HG02938 (cell line): Measurements from ENCODE around the gene TSPAN11.

Source experiments
- ATAC-seq: cut with Tn5 transposase; IDR thresholded peaks from one replicate; pipeline ENCODE4 v1.9.1; 2021; ENCODE audit warnings: mild to moderate bottlenecking, moderate library complexity; ENCODE audit not compliant: unreplicated experiment

TSPAN11 gene

GRCh38 chr12:31037931-31038330, 111.4 kb downstream of the TSPAN11 start:
- ATAC-seq = no peak

- no peak for ATAC-seq
Measured at GRCh38 chr12:31041033-31041564, 114.6 kb downstream of the TSPAN11 start.
